ENCODE measurements around the gene RNF220. TPM values are rescaled to one million over a fixed set of nuclear protein-coding genes. Genes with fewer than 3 reads are reported as not detected.

Gene RNF220
- total and polyA plus RNA-seq, 2 of the 13 experiments (the other 11 are each of a cell fraction or from before 2014, with no cell fraction given) = 48.2 to 72.1 TPM

GRCh38 chr1:44674113-44675000, 269.3 kb downstream of the RNF220 start, which contains the start of the genes ARMH1 and TMEM53 (continued):
- TF ChIP-seq ZNF512B (CRISPR knock-in tag; IDR thresholded peaks at IDR 0.05; ENCODE audit: borderline replicate concordance) = no peak
- peak; percentile 77; the same call in 1 of the 2 replicates for TF ChIP-seq STAT6 (CRISPR knock-in tag; IDR thresholded peaks at IDR 0.05; ENCODE audit: borderline replicate concordance)
- peak; percentile 62 for TF ChIP-seq HNRNPLL (IDR thresholded peaks at IDR 0.05; ENCODE audit: low read depth, low read length, poor library complexity, severe bottlenecking)
- TF ChIP-seq HCFC1 (IDR thresholded peaks at IDR 0.05; ENCODE audit: low read depth, low read length) = no peak
- no peak for TF ChIP-seq ZBTB1 (CRISPR knock-in tag; IDR thresholded peaks at IDR 0.05; ENCODE audit: borderline replicate concordance)
- TF ChIP-seq NBN (conservative IDR thresholded peaks at IDR 0.05) = no peak
- TF ChIP-seq ZBED4 (CRISPR knock-in tag; IDR thresholded peaks at IDR 0.05; ENCODE audit: borderline replicate concordance) = no peak
- no peak for TF ChIP-seq MAX (IDR thresholded peaks at IDR 0.05)
- peak; percentile 61; the same call in 1 of the 2 replicates for TF ChIP-seq MYPOP (CRISPR knock-in tag; IDR thresholded peaks at IDR 0.05)
- TF ChIP-seq ZBTB7A (CRISPR knock-in tag; IDR thresholded peaks at IDR 0.05) = 0 out of 2 replicates have a peak, but pooled peaks have one; percentile 61
- 0 out of 2 replicates have a peak, but pooled peaks have one; percentile 20 for TF ChIP-seq SIN3B (IDR thresholded peaks at IDR 0.05; ENCODE audit: low read length)
- no peak for TF ChIP-seq LRRFIP1 (CRISPR knock-in tag; conservative IDR thresholded peaks at IDR 0.05)
